ENCODE results near the gene COL4A2. TPM values are rescaled to one million over a fixed set of nuclear protein-coding genes. Genes with fewer than 3 reads are reported as not detected.
"Not testable (repeated sequence)": the region's sequence is repeated elsewhere in the genome, so short reads cannot be mapped to it uniquely, and the experiment has no call there.

Gene COL4A2
- polyA plus RNA-seq, 1 donor (not counting 4 experiments of a cell fraction or from before 2014, with no cell fraction given): 30.7 TPM

DNA sequence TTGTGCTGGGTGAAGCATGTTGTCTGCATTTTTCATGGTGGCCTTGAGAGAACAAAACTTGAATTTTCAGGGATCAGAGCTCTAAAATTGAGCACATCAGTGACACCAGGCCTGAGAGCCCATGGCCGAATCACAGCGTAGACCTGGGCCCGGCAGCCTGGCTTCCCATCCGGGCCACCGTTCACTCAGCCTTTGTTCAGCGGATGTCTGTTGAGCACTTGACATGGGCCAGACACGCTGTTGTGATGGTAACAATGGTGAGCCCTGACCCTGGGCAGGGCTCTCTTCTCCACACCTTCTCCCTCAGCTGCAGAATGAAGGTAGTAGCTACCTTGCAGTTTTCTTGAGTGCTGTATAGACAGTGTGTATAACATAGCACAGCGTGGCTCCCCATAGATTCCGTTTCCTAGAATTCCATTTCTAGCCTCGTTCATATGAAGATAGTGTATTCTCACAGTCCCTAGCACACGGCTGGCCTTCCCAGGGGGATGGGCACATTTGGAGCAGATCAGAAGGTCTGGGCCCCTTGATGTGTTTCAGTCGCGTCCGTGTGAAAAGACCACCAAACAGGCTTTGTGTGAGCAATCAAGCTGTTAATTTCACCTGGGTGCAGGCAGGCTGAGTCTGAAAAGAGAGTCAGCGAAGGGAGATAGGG, 179.1 kb downstream of the COL4A2 start:
- Histone ChIP-seq H3K27me3 (ENCODE audit: control insufficient read depth, extremely low read depth, insufficient read depth, low read length) (no peaks in the 10 kb centered on the region), H3K4me3 (ENCODE audit: control insufficient read depth in 2 of 3, extremely low read depth in 1 of 3, insufficient read depth in 2 of 3, low read depth in 1 of 3, low read length in 3 of 3) (no peak overlapping the region), H3K27ac (ENCODE audit: control insufficient read depth, insufficient read depth, low read length) (no peak overlapping the region), H3K9me1 (ENCODE audit: control insufficient read depth, extremely low read depth, insufficient read depth, low read length) (no peaks in the 10 kb centered on the region), H4K20me1 (ENCODE audit: control insufficient read depth, extremely low read depth, insufficient read depth, low read length) (no peaks in the 10 kb centered on the region), H3K36me3 (ENCODE audit: control insufficient read depth in 2 of 2, extremely low read depth in 1 of 2, insufficient read depth in 2 of 2, low read length in 2 of 2) (peaks cover 12 to 25% of the 10 kb centered on the region in 2 experiments), H3K9me3 (ENCODE audit: control insufficient read depth, low read depth, low read length) (no peaks in the 10 kb centered on the region), H3K4me2 (ENCODE audit: control insufficient read depth, extremely low read depth, insufficient read depth, low read depth, low read length) (no peak overlapping the region), H3K79me2 (ENCODE audit: control insufficient read depth, insufficient read depth, low read length) (no peaks in the 10 kb centered on the region), H2AFZ (ENCODE audit: control insufficient read depth, low read length) (no peak overlapping the region), H3K9ac (ENCODE audit: control insufficient read depth, extremely low read depth, insufficient read depth, low read length) (no peak overlapping the region), H3K4me1 (ENCODE audit: control insufficient read depth, extremely low read depth, insufficient read depth, low read length) (no peaks in the 10 kb centered on the region)
- dilution Hi-C loops (cut with MboI; ENCODE audit: extremely low pct_ligation_motif_present, low sequenced_read_pairs): no loop called here
- DNase-seq (ENCODE audit: low read depth, low spot score) (no peak), FAIRE-seq (no peak)
- TF ChIP-seq EZH2 (IDR thresholded peaks at IDR 0.05; ENCODE audit: low read length): no peak
- TF ChIP-seq, protein P1, sequence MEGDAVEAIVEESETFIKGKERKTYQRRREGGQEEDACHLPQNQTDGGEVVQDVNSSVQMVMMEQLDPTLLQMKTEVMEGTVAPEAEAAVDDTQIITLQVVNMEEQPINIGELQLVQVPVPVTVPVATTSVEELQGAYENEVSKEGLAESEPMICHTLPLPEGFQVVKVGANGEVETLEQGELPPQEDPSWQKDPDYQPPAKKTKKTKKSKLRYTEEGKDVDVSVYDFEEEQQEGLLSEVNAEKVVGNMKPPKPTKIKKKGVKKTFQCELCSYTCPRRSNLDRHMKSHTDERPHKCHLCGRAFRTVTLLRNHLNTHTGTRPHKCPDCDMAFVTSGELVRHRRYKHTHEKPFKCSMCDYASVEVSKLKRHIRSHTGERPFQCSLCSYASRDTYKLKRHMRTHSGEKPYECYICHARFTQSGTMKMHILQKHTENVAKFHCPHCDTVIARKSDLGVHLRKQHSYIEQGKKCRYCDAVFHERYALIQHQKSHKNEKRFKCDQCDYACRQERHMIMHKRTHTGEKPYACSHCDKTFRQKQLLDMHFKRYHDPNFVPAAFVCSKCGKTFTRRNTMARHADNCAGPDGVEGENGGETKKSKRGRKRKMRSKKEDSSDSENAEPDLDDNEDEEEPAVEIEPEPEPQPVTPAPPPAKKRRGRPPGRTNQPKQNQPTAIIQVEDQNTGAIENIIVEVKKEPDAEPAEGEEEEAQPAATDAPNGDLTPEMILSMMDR (optimal IDR thresholded peaks at IDR 0.05 in 1 of 3, IDR thresholded peaks at IDR 0.05 in 1 of 3, conservative IDR thresholded peaks at IDR 0.05 in 1 of 3; ENCODE audit: extremely low read depth in 1 of 3, insufficient read depth in 2 of 3, low read length in 3 of 3): no peak

DNA sequence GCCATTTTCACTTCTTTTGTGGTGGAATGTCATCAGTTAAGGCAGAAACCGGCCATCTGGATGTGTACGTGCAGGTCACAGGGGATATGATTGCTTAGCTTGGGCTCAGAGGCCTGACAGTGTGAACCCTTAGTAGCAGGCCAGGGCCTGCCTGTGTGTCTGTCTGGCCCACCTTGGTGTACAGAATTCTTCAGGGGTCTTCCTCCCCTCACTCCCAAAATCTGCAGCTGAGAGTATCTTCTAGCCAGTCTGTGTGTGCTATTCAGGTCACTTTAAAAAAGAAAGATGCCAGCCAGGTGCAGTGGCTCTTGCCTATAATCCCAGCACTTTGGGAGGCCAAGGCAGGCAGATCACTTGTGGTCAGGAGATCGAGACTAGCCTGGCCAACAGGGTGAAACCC, 179.8 kb downstream of the COL4A2 start:
- dilution Hi-C loops (cut with MboI; ENCODE audit: extremely low pct_ligation_motif_present, low sequenced_read_pairs); H3K9me3 ChIP-seq (ENCODE audit: control insufficient read depth, low read depth, low read length); H3K79me2 ChIP-seq (ENCODE audit: control insufficient read depth, insufficient read depth, low read length); H3K9me1 ChIP-seq (ENCODE audit: control insufficient read depth, extremely low read depth, insufficient read depth, low read length); H3K4me1 ChIP-seq (ENCODE audit: control insufficient read depth, extremely low read depth, insufficient read depth, low read length); H3K4me2 ChIP-seq (ENCODE audit: control insufficient read depth, extremely low read depth, insufficient read depth, low read depth, low read length); H3K4me3 ChIP-seq (ENCODE audit: control insufficient read depth in 2 of 3, extremely low read depth in 1 of 3, insufficient read depth in 2 of 3, low read depth in 1 of 3, low read length in 3 of 3); H3K9ac ChIP-seq (ENCODE audit: control insufficient read depth, extremely low read depth, insufficient read depth, low read length); FAIRE-seq; H2AFZ ChIP-seq (ENCODE audit: control insufficient read depth, low read length); H3K27me3 ChIP-seq (ENCODE audit: control insufficient read depth, extremely low read depth, insufficient read depth, low read length); H4K20me1 ChIP-seq (ENCODE audit: control insufficient read depth, extremely low read depth, insufficient read depth, low read length); DNase-seq (ENCODE audit: low read depth, low spot score); H3K27ac ChIP-seq (ENCODE audit: control insufficient read depth, insufficient read depth, low read length): not testable (repeated sequence)
- H3K36me3 ChIP-seq (ENCODE audit: control insufficient read depth in 2 of 2, extremely low read depth in 1 of 2, insufficient read depth in 2 of 2, low read length in 2 of 2): peaks cover 12 to 27% of the 10 kb centered on the region in 2 experiments

Measured in keratinocyte (primary cell).